ACC112 (cell line): ENCODE results near the gene PLCH1.

Experiments used
- H2AFZ ChIP-seq: fragments of 200-600 bp; sonication (generic); one replicate; pipeline ENCODE4 v1.6.0; 2017; ENCODE audit warnings: antibody characterized with exemption, low read length; ENCODE audit not compliant: unreplicated experiment
- H3K27ac ChIP-seq: fragments of 200-600 bp; sonication (generic); 2 replicates; pipeline ENCODE4 v1.5.1; 2014; ENCODE audit warnings: low read depth, mild to moderate bottlenecking, antibody characterized with exemption, low read length, moderate library complexity
- H3K27me3 ChIP-seq: fragments of 200-600 bp; sonication (generic); 2 replicates; pipeline ENCODE4 v1.6.1; 2014; ENCODE audit warnings: mild to moderate bottlenecking, antibody characterized with exemption, low read length, moderate library complexity, mixed read lengths; ENCODE audit not compliant: insufficient read depth
- H3K36me3 ChIP-seq: fragments of 200-600 bp; sonication (generic); 2 replicates; pipeline ENCODE4 v1.6.1; 2016; ENCODE audit warnings: mild to moderate bottlenecking, antibody characterized with exemption, low read length, moderate library complexity, mixed read lengths; ENCODE audit not compliant: insufficient read depth
- H3K4me1 ChIP-seq: fragments of 200-600 bp; sonication (generic); one replicate; pipeline ENCODE4 v1.6.1; 2016; ENCODE audit warnings: low read length, mixed read lengths; ENCODE audit not compliant: insufficient read depth, unreplicated experiment, control insufficient read depth
- H3K4me3 ChIP-seq: fragments of 200-600 bp; sonication (generic); 2 replicates; pipeline ENCODE4 v1.5.1; 2014; ENCODE audit warnings: mild to moderate bottlenecking, low read depth, low read length
- H3K79me2 ChIP-seq: fragments of 200-600 bp; sonication (generic); one replicate; pipeline ENCODE4 v1.6.0; 2016; ENCODE audit warnings: low read length; ENCODE audit not compliant: control insufficient read depth, unreplicated experiment, insufficient read depth

Gene PLCH1

GRCh38 chr3:155465664-155466063 lies 279.2 kb downstream of the PLCH1 start:
- Histone ChIP-seq H3K4me3 (no peak overlapping the region), H3K79me2 (no peaks in the 10 kb centered on the region), H3K27ac (no peak overlapping the region), H3K4me1 (no peaks in the 10 kb centered on the region), H2AFZ (no peak overlapping the region), H3K27me3 (no peaks in the 10 kb centered on the region), H3K36me3 (no peaks in the 10 kb centered on the region)

- no peak overlapping the region for H2AFZ ChIP-seq
- H3K27ac ChIP-seq, result no peak overlapping the region
- no peaks in the 10 kb centered on the region for H3K4me1 ChIP-seq
- H3K79me2 ChIP-seq, result no peaks in the 10 kb centered on the region
- H3K36me3 ChIP-seq, result no peaks in the 10 kb centered on the region
- H3K4me3 ChIP-seq, result no peak overlapping the region
- no peaks in the 10 kb centered on the region for H3K27me3 ChIP-seq
Measured at GRCh38 chr3:155462672-155463071, 282.2 kb downstream of the PLCH1 start.

- Histone ChIP-seq H3K4me1 (no peaks in the 10 kb centered on the region), H3K79me2 (no peaks in the 10 kb centered on the region), H3K4me3 (no peak overlapping the region), H3K27ac (no peak overlapping the region), H3K27me3 (no peaks in the 10 kb centered on the region), H2AFZ (no peak overlapping the region), H3K36me3 (no peaks in the 10 kb centered on the region)
Measured at GRCh38 chr3:155457591-155457990, 287.3 kb downstream of the PLCH1 start.

- no peaks in the 10 kb centered on the region for H3K27me3 ChIP-seq
- no peaks in the 10 kb centered on the region for H3K4me1 ChIP-seq
- no peak overlapping the region for H2AFZ ChIP-seq
- H3K4me3 ChIP-seq, result no peak overlapping the region
- no peak overlapping the region for H3K27ac ChIP-seq
- H3K79me2 ChIP-seq, result no peaks in the 10 kb centered on the region
- no peaks in the 10 kb centered on the region for H3K36me3 ChIP-seq
Measured at GRCh38 chr3:155455765-155456164, 289.1 kb downstream of the PLCH1 start.

GRCh38 chr3:155453512-155453911 lies 291.4 kb downstream of the PLCH1 start:
- no peak overlapping the region for H2AFZ ChIP-seq
- H3K36me3 ChIP-seq, result no peaks in the 10 kb centered on the region
- H3K79me2 ChIP-seq, result no peaks in the 10 kb centered on the region
- H3K27ac ChIP-seq, result no peak overlapping the region
- no peaks in the 10 kb centered on the region for H3K27me3 ChIP-seq
- no peak overlapping the region for H3K4me3 ChIP-seq
- H3K4me1 ChIP-seq, result no peaks in the 10 kb centered on the region

GRCh38 chr3:155449613-155450267 lies 295.1 kb downstream of the PLCH1 start:
- no peaks in the 10 kb centered on the region for H3K4me1 ChIP-seq
- no peak overlapping the region for H2AFZ ChIP-seq
- H3K27ac ChIP-seq, result no peak overlapping the region
- H3K4me3 ChIP-seq, result no peak overlapping the region
- no peaks in the 10 kb centered on the region for H3K36me3 ChIP-seq
- H3K79me2 ChIP-seq, result no peaks in the 10 kb centered on the region
- H3K27me3 ChIP-seq, result no peaks in the 10 kb centered on the region

GRCh38 chr3:155448531-155448930 lies 296.3 kb downstream of the PLCH1 start:
- Histone ChIP-seq H3K79me2 (no peaks in the 10 kb centered on the region), H3K27ac (no peak overlapping the region), H3K4me1 (no peaks in the 10 kb centered on the region), H3K27me3 (no peaks in the 10 kb centered on the region), H3K36me3 (no peaks in the 10 kb centered on the region), H3K4me3 (no peak overlapping the region), H2AFZ (no peak overlapping the region)

GRCh38 chr3:155446366-155446765 lies 298.5 kb downstream of the PLCH1 start:
- no peak overlapping the region for H3K4me3 ChIP-seq
- no peak overlapping the region for H3K27ac ChIP-seq
- no peaks in the 10 kb centered on the region for H3K4me1 ChIP-seq
- no peaks in the 10 kb centered on the region for H3K79me2 ChIP-seq
- H3K36me3 ChIP-seq, result no peaks in the 10 kb centered on the region
- H3K27me3 ChIP-seq, result no peaks in the 10 kb centered on the region
- H2AFZ ChIP-seq, result no peak overlapping the region

GRCh38 chr3:155444771-155445170 lies 300.1 kb downstream of the PLCH1 start:
- no peak overlapping the region for H3K4me3 ChIP-seq
- no peaks in the 10 kb centered on the region for H3K79me2 ChIP-seq
- H3K27ac ChIP-seq, result no peak overlapping the region
- H3K27me3 ChIP-seq, result no peaks in the 10 kb centered on the region
- H3K4me1 ChIP-seq, result no peaks in the 10 kb centered on the region
- no peaks in the 10 kb centered on the region for H3K36me3 ChIP-seq
- H2AFZ ChIP-seq, result no peak overlapping the region

GRCh38 chr3:155443815-155444214 lies 301.1 kb downstream of the PLCH1 start:
- Histone ChIP-seq H3K79me2 (no peaks in the 10 kb centered on the region), H3K4me1 (no peaks in the 10 kb centered on the region), H2AFZ (no peak overlapping the region), H3K27me3 (no peaks in the 10 kb centered on the region), H3K27ac (no peak overlapping the region), H3K4me3 (no peak overlapping the region), H3K36me3 (no peaks in the 10 kb centered on the region)

GRCh38 chr3:155442072-155442471 lies 302.8 kb downstream of the PLCH1 start:
- H3K27ac ChIP-seq, result no peak overlapping the region
- H3K4me1 ChIP-seq, result no peaks in the 10 kb centered on the region
- H3K4me3 ChIP-seq, result no peak overlapping the region
- H3K27me3 ChIP-seq, result no peaks in the 10 kb centered on the region
- H3K79me2 ChIP-seq, result no peaks in the 10 kb centered on the region
- no peaks in the 10 kb centered on the region for H3K36me3 ChIP-seq
- H2AFZ ChIP-seq, result no peak overlapping the region
